Esophagus squamous epithelium (tissue), 5 donors: ENCODE measurements around the gene PRCP. TPM values are rescaled to one million over a fixed set of nuclear protein-coding genes. Genes with fewer than 3 reads are reported as not detected.
A peak's percentile ranks its signal among the peaks of the same experiment; 100 is the strongest.

Source experiments
- DNase-seq: peaks from one replicate; lab custom pipeline; 2025; lab: John Stamatoyannopoulos, UW
- H3K27ac ChIP-seq, 4 donors: fragments of 200-600 bp; sonication (generic); one replicate each; pipeline ENCODE4 v1.5.1; 2016 to 2019; ENCODE audit warnings: mild to moderate bottlenecking in 1 of 4
- H3K27me3 ChIP-seq, 4 donors: fragments of 200-600 bp; sonication (generic); 1 replicate in 3 of 4; 2 replicates in 1 of 4; pipeline versions ENCODE4 v1.5.1 to v1.6.0; 2017 to 2021; ENCODE audit warnings: antibody characterized with exemption in 1 of 4
- H3K36me3 ChIP-seq, 3 donors: fragments of 200-600 bp; sonication (generic); one replicate each; pipeline ENCODE4 v1.5.1; 2016 to 2019
- H3K4me1 ChIP-seq, 3 donors: fragments of 200-600 bp; sonication (generic); one replicate each; pipeline ENCODE4 v1.5.1; 2017 to 2019
- H3K4me3 ChIP-seq, 4 donors: fragments of 200-600 bp; sonication (generic); 1 replicate in 3 of 4; 2 replicates in 1 of 4; pipeline ENCODE4 v1.5.1; 2016 to 2019; ENCODE audit warnings: mild to moderate bottlenecking in 2 of 4, moderate library complexity in 1 of 4
- H3K9me3 ChIP-seq, 3 donors: fragments of 200-600 bp; sonication (generic); one replicate each; pipeline ENCODE4 v1.5.1; 2016 to 2019
- POLR2A ChIP-seq, 4 donors: fragments of 450-650 bp; IDR thresholded peaks; one replicate each; pipeline ENCODE4 v1.6.1; 2017; ENCODE audit warnings: antibody characterized with exemption in 4 of 4, mild to moderate bottlenecking in 4 of 4, moderate library complexity in 3 of 4
- whole genome bisulfite sequencing, 2 donors: methylation state at CpG; one replicate each; pipeline ENCODE4 v1.1.5; 2018; 5-methylcytosine and 5-hydroxymethylcytosine counted together
- intact Hi-C: fragments of 100-400 bp; cut with DNase I; formaldehyde crosslinking; loops from one replicate; pipeline ENCODE4 v1.15.0; 2022
- total RNA-seq, 4 donors: library from RNA; depleted of rRNA; stranded (reverse); fragments of >200 nt; gene quantifications; one replicate each; pipeline ENCODE4 v1.1.0, GENCODE V29; 2016
- TF ChIP-seq, protein P1 (sequence below), 6 experiments: fragments of 450-650 bp in 4 of 6; fragments of 200-600 bp in 2 of 6; sonication (generic) in 2 of 6; IDR thresholded peaks; one replicate each; pipeline ENCODE4 v1.5.1; 2016 to 2019; ENCODE audit warnings: antibody characterized with exemption in 6 of 6, mild to moderate bottlenecking in 4 of 6, moderate library complexity in 4 of 6
- donor health status: DM: yes; HTN: yes; CAD: no.

PRCP gene
- total RNA-seq, 4 donors from 2014 or later = 39.6 to 82.4 (median 50.3) TPM

DNA sequence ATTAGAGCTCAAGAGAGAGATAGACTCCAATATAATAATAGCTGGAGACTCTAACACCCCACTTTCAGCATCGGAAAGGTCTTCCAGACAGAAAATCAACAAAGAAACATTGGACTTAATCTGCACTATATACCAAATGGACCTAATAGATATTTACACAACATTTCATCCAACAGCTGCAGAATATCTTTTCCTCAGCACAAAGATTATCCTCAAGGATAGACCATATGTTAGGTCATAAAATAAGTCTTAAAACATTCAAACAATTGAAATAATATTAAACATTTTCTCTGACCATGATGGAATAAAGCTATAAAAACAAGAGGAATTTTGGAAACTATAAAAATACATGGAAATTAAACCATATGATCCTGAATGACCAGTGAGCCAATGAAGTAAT is 121.5 kb downstream of the PRCP start:
- no peaks in the 10 kb centered on the region for H3K27me3 ChIP-seq
- no peak overlapping the region for H3K27ac ChIP-seq
- H3K4me1 ChIP-seq = no peaks in the 10 kb centered on the region
- intact Hi-C loops = no loop called here
- H3K4me3 ChIP-seq = no peak overlapping the region
- H3K9me3 ChIP-seq = no peaks in the 10 kb centered on the region
- no peaks in the 10 kb centered on the region for H3K36me3 ChIP-seq
- TF ChIP-seq, protein P1, sequence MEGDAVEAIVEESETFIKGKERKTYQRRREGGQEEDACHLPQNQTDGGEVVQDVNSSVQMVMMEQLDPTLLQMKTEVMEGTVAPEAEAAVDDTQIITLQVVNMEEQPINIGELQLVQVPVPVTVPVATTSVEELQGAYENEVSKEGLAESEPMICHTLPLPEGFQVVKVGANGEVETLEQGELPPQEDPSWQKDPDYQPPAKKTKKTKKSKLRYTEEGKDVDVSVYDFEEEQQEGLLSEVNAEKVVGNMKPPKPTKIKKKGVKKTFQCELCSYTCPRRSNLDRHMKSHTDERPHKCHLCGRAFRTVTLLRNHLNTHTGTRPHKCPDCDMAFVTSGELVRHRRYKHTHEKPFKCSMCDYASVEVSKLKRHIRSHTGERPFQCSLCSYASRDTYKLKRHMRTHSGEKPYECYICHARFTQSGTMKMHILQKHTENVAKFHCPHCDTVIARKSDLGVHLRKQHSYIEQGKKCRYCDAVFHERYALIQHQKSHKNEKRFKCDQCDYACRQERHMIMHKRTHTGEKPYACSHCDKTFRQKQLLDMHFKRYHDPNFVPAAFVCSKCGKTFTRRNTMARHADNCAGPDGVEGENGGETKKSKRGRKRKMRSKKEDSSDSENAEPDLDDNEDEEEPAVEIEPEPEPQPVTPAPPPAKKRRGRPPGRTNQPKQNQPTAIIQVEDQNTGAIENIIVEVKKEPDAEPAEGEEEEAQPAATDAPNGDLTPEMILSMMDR (IDR thresholded peaks at IDR 0.05) = no peak
- TF ChIP-seq POLR2A (IDR thresholded peaks at IDR 0.05) = no peak
- WGBS, 2 donors = 65 to 69% methylated on average over 1 of the region's 1 CpG
- no peak for DNase-seq

DNA sequence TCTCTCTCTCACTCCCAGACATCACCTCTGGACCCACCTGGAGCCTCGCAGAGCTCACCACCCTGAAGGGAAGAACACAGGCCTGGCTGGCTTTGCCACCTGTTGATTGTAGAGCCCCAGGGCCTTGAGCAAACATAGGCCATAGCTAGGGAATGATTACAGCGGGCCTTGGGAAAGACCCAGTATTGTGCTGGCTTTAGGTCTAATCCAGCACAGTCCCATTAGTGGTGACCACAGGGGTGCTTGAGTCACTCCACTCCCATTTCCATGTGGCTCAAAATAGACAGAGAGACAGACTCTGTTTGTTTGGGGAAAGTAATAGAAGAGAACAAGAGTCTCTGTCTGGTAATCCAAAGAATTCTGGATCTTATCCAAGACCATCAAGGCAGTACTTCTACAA is 123.9 kb downstream of the PRCP start:
- H3K36me3 ChIP-seq = no peaks in the 10 kb centered on the region
- no peaks in the 10 kb centered on the region for H3K9me3 ChIP-seq
- no peak for DNase-seq
- TF ChIP-seq POLR2A (IDR thresholded peaks at IDR 0.05) = no peak
- TF ChIP-seq, protein P1 (IDR thresholded peaks at IDR 0.05) = no peak
- 79 to 80% methylated on average over 1 to 2 of the region's 2 CpGs for WGBS, 2 donors
- no peaks in the 10 kb centered on the region for H3K27me3 ChIP-seq
- H3K4me1 ChIP-seq = no peaks in the 10 kb centered on the region
- intact Hi-C loops = no loop called here
- H3K4me3 ChIP-seq = no peak overlapping the region
- no peak overlapping the region for H3K27ac ChIP-seq

DNA sequence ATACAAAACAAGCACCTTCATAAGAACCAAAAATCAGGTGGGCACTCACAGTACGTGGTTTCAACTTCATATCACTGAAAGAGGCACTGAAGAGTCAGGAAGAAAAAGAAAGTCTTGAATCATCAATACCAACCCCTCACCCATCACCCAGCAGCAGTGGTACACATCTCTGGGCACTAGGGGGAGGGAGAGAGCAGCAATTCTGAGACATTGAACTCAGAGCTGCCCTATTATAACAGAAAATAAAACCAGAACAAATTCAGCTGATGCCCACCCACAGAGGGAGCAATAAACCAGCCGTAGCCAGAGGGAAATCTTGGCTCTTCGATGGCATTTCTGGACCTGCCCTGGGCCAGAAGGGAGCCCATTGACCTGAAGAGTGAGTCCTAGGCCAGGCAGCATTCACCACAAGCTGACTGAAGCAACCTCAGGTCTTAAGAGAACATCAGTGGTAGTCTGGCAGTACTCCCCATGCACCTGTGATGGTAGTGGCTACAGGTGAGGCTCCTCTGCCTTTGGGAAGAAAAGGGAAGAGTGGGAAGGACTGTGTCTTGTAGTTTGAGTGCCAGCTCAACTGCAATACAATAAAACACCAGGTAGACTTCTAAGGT is 124.4 kb downstream of the PRCP start:
- WGBS, 2 donors = 52 to 66% methylated on average over 3 of the region's 3 CpGs
- Histone ChIP-seq H3K36me3 (no peaks in the 10 kb centered on the region), H3K27ac (no peak overlapping the region), H3K4me1 (no peaks in the 10 kb centered on the region), H3K27me3 (no peaks in the 10 kb centered on the region), H3K9me3 (no peaks in the 10 kb centered on the region), H3K4me3 (no peak overlapping the region)
- no peak for DNase-seq
- intact Hi-C loops = no loop called here
- no peak for TF ChIP-seq POLR2A (IDR thresholded peaks at IDR 0.05)
- TF ChIP-seq, protein P1 (IDR thresholded peaks at IDR 0.05) = peak in 5 of 6 experiments; percentile 19 to 56 (median 33)

DNA sequence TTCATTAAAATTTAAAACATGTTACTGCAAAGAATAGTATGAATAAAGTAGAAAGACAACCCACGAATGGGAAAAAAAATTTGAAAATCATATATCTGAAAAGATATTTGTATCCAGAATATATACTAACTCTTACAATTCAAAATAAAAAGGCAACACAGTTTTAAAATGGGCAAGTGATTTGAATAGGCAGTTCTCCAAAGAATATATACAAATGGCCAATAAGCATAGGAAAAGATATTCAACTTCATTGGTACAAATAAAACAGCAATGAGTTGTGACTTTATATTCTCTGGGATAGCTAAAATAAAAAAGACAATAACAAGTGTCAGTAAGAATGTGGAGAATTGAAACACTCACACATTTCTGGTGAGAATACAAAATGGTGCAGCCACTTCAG is 125.0 kb downstream of the PRCP start:
- DNase-seq = no peak
- Histone ChIP-seq H3K9me3 (no peaks in the 10 kb centered on the region), H3K4me1 (no peaks in the 10 kb centered on the region), H3K27me3 (no peaks in the 10 kb centered on the region), H3K4me3 (no peak overlapping the region), H3K27ac (no peak overlapping the region), H3K36me3 (no peaks in the 10 kb centered on the region)
- TF ChIP-seq, protein P1 (IDR thresholded peaks at IDR 0.05) = no peak
- TF ChIP-seq POLR2A (IDR thresholded peaks at IDR 0.05) = no peak
- intact Hi-C loops = no loop called here
- 68 to 75% methylated on average over 1 of the region's 1 CpG for WGBS, 2 donors

Other genes with a start within 250 kb of the PRCP start
- under 1 TPM; 0.13 to 0.57 (median 0.34) TPM for gene FAM181B, start 166.6 kb downstream of the PRCP start, total RNA-seq
- gene DDIAS, start 1.3 kb upstream of the PRCP start, total RNA-seq = 10 to 100 TPM in 1 of 4 donors, 1 to 10 TPM in 3; 2.8 to 10.9 (median 5.1) TPM
- 1 to 10 TPM; 2.2 to 8.7 (median 6.0) TPM for gene RAB30, start 171.5 kb upstream of the PRCP start, total RNA-seq